H1 (cell line): ENCODE data around the gene ATP11A. TPM values are rescaled to one million over a fixed set of nuclear protein-coding genes. Genes with fewer than 3 reads are reported as not detected.

ENCODE experiments used
- BRCA1 ChIP-seq: IDR thresholded peaks from 2 replicates; pipeline ENCODE4 v1.6.1; 2012; ENCODE audit warnings: low read depth, low read length, improper control_type of control experiment
- CHD1 ChIP-seq: IDR thresholded peaks from 2 replicates; pipeline ENCODE4 v1.6.1; 2012; ENCODE audit warnings: low read depth, low read length, improper control_type of control experiment
- CHD7 ChIP-seq: fragments of 300-600 bp; sonication (generic); IDR thresholded peaks from 2 replicates; pipeline ENCODE4 v1.7.1; 2012; ENCODE audit warnings: low read length, moderate library complexity, mild to moderate bottlenecking, inconsistent platforms; ENCODE audit not compliant: insufficient replicate concordance
- GTF2F1 ChIP-seq: IDR thresholded peaks from 2 replicates; pipeline ENCODE4 v1.6.1; 2012; ENCODE audit warnings: low read depth, low read length, improper control_type of control experiment, borderline replicate concordance
- KDM4A ChIP-seq: IDR thresholded peaks from one replicate; pipeline ENCODE4 v1.7.1; 2012; ENCODE audit warnings: low read depth, mild to moderate bottlenecking, moderate library complexity, low read length, inconsistent platforms; ENCODE audit not compliant: severe bottlenecking
- NRF1 ChIP-seq: IDR thresholded peaks from 2 replicates; pipeline ENCODE4 v1.6.1; 2011; ENCODE audit warnings: mild to moderate bottlenecking, low read depth, low read length, improper control_type of control experiment
- PHF8 ChIP-seq: fragments of 200-600 bp; sonication (generic); conservative IDR thresholded peaks from 2 replicates; pipeline ENCODE4 v1.7.1; 2012; ENCODE audit warnings: low read depth, mild to moderate bottlenecking, inconsistent platforms, low read length, moderate library complexity
- POLR2A ChIP-seq, 2 experiments: IDR thresholded peaks; 1 replicate in 1 of 2; 2 replicates in 1 of 2; pipeline ENCODE4 v1.6.1; 2011; ENCODE audit warnings: low read depth in 2 of 2, low read length in 2 of 2, mild to moderate bottlenecking in 2 of 2; ENCODE audit errors: control extremely low read depth in 1 of 2
- POU5F1 ChIP-seq: IDR thresholded peaks from 2 replicates; pipeline ENCODE4 v1.6.1; 2011; ENCODE audit warnings: low read depth, mild to moderate bottlenecking, low read length, moderate library complexity
- SAP30 ChIP-seq: fragments of 300-600 bp; sonication (generic); IDR thresholded peaks from 2 replicates; pipeline ENCODE4 v1.7.1; 2012; ENCODE audit warnings: low read length, moderate library complexity, mild to moderate bottlenecking, inconsistent platforms; ENCODE audit not compliant: insufficient read depth, insufficient replicate concordance
- USF2 ChIP-seq: IDR thresholded peaks from 2 replicates; pipeline ENCODE4 v1.6.1; 2011; ENCODE audit warnings: low read length, improper control_type of control experiment
- YY1 ChIP-seq: IDR thresholded peaks from 2 replicates; pipeline ENCODE4 v1.6.1; 2011; ENCODE audit warnings: low read depth, mild to moderate bottlenecking, low read length
- polyA plus RNA-seq, 7 experiments: library from polyadenylated mRNA; depleted of rRNA in 3 of 7; stranded (reverse) in 5 of 7; unstranded in 2 of 7; fragments of >200 nt in 5 of 7; fragments of 200-250 nt in 2 of 7; gene quantifications; 1 replicate in 5 of 7; 2 replicates in 1 of 7; 4 replicates in 1 of 7; pipeline versions ENCODE4 v1.2.1 to v1.2.3, GENCODE V29; 2011 to 2013; ENCODE audit warnings: missing spikeins in 2 of 7, mixed read lengths in 2 of 7
- total RNA-seq: library from RNA; stranded (reverse); fragmentation: NEBNext Ultra II Directional; extraction: Animal tissue kit (Norgen Biotek cat#: 25700); gene quantifications from 2 replicates; pipeline ENCODE4 v1.2.1, GENCODE V29; 2021

The ATP11A gene
- total and polyA plus RNA-seq, 2 of the 8 experiments (the other 6 are each of a cell fraction or from before 2014, with no cell fraction given) = 28.8 to 72.9 TPM

GRCh38 chr13:112832811-112833210, 143.0 kb downstream of the ATP11A start (continued):
- TF ChIP-seq CHD7 (no peak), POU5F1 (no peak), PHF8 (no peak), KDM4A (no peak), USF2 (no peak), GTF2F1 (no peak), YY1 (no peak), SAP30 (no peak), BRCA1 (no peak), NRF1 (no peak), CHD1 (no peak), POLR2A (IDR thresholded peaks at IDR 0.05; ENCODE audit: control extremely low read depth in 1 of 2, low read depth in 2 of 2, low read length in 2 of 2) (no peak)
